Measurements from ENCODE around the gene ZC3H12A. TPM values are rescaled to one million over a fixed set of nuclear protein-coding genes. Genes with fewer than 3 reads are reported as not detected.

Gene ZC3H12A
- total and polyA plus RNA-seq, 2 of the 4 experiments (the other 2 are of a cell fraction) = 3.8 to 14.2 TPM

DNA sequence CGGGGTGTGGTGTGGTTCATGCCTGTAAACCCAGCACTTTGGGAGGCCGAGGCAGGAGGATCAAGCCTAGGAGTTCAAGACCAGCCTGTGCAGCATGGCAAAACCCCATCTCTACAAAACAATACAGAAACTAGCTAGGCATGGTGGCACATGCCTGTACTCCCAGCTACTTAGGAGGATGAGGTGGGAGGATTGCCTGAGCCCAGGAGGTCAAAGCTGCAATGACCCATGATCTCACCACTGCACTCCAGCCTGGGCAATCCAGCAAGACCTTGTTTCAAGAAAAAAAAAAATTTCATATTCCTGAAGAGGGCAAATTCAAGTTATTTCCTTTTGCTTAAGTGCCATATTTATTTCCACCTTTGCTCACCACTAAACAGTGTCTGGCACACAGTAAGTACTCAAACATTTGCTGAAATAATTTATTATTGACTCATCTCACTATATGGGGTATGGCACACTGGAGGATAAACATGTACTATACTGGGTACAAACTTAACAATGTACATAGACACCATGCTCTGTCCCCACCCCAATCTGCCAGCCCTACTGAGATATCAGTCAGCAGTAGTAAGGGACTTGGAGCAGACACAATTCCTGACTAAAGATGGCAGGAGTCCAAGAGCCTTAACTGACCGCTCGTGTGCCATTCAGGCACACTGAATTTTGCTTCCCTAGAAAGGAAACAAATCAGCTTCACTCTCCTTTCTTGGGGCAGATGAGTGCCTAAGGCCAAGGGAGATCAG lies 24.7 kb downstream of the ZC3H12A start:
- intact Hi-C loops (cut with micrococcal nuclease) = no loop called here
- Histone ChIP-seq H2BK120ac (ENCODE audit: low read depth, low read length) (no peak overlapping the region), H2AK5ac (ENCODE audit: low read depth, low read length) (no peak overlapping the region), H3K18ac (ENCODE audit: low read depth, low read length) (no peak overlapping the region), H4K8ac (ENCODE audit: low read depth in 2 of 2, low read length in 2 of 2) (no peak overlapping the region), H3K4me2 (ENCODE audit: low read depth, low read length) (no peak overlapping the region), H3K27ac (ENCODE audit: insufficient read depth, low read length) (no peak overlapping the region; the same call in 1 of the 2 replicates), H3K23ac (ENCODE audit: low read depth, low read length) (no peak overlapping the region), H2AK9ac (replicated peaks; ENCODE audit: low read depth, low read length, poor library complexity) (no peak overlapping the region), H3K27me3 (ENCODE audit: control insufficient read depth, insufficient read depth, low read length) (no peaks in the 10 kb centered on the region), H3K14ac (replicated peaks; ENCODE audit: low read depth, low read length) (no peak overlapping the region), H3K4me3 (ENCODE audit: insufficient read depth, low read depth, low read length) (no peak overlapping the region), H2AFZ (replicated peaks; ENCODE audit: low read length, poor library complexity) (no peak overlapping the region), H3K9me3 (ENCODE audit: control insufficient read depth, insufficient read depth, low read length) (no peaks in the 10 kb centered on the region), H2BK5ac (ENCODE audit: low read depth, low read length, poor library complexity, severe bottlenecking) (no peak overlapping the region), H3K4me1 (ENCODE audit: control insufficient read depth, insufficient read depth, low read length) (no peaks in the 10 kb centered on the region), H3K56ac (ENCODE audit: extremely low read depth, insufficient read depth, low read length) (no peak overlapping the region), H4K5ac (ENCODE audit: low read depth, low read length) (no peak overlapping the region), H2BK20ac (ENCODE audit: low read depth, low read length) (no peak overlapping the region), H4K20me1 (ENCODE audit: insufficient read depth, low read length) (0 out of 2 replicates have a peak, but pooled peaks cover 4% of the 10 kb centered on the region), H3K9me1 (ENCODE audit: insufficient read depth, low read length) (no peaks in the 10 kb centered on the region; the same call in 1 of the 2 replicates), H2BK15ac (ENCODE audit: low read depth, low read length) (no peak overlapping the region), H3K4ac (ENCODE audit: low read depth, low read length) (no peak overlapping the region), H4K91ac (ENCODE audit: insufficient read depth, low read depth, low read length) (no peak overlapping the region), H3K79me1 (ENCODE audit: low read depth in 1 of 2, low read length in 2 of 2) (peaks cover 21 to 37% of the 10 kb centered on the region in 2 experiments), H3K9ac (ENCODE audit: low read depth, low read length) (no peak overlapping the region), H3K36me3 (ENCODE audit: control insufficient read depth, insufficient read depth, low read length) (peaks cover 34% of the 10 kb centered on the region)
- in situ Hi-C loops (cut with MboI; ENCODE audit: low sequenced_read_pairs) = no loop called here
- WGBS, 2 experiments (ENCODE audit: extremely low coverage in 2 of 2, insufficient read length in 1 of 2) = 60% methylated on average over 1 of the region's 4 CpGs; no CpG with 5 or more reads in 1 of the 2 experiments
- peak; percentile 70 for DNase-seq
- BruUV-seq (replicated peaks) = no TSS peak
- CTCF ChIA-PET = interaction anchor here (0.7 to 2.0 kb wide), 3 partner anchors 10 to 45 kb away, joined by 5 to 10 read pairs (median 8); partner anchors contain the start of gene MEAF6
- peak; percentile 72 for ATAC-seq (ENCODE audit: low read depth)
- POLR2A ChIA-PET (ENCODE audit: unreplicated experiment) = interaction anchor here (0.8 kb wide), 1 partner anchor 14 kb away, joined by 3 read pairs; no protein-coding TSS in a partner anchor
- dilution Hi-C loops (cut with HindIII; ENCODE audit: low sequenced_read_pairs, unreplicated experiment) = no loop called here
- no peak for TF ChIP-seq SMC3 (IDR thresholded peaks at IDR 0.05; ENCODE audit: low read depth, low read length)
- no peak for TF ChIP-seq CEBPB (IDR thresholded peaks at IDR 0.05; ENCODE audit: low read depth, low read length)
- no peak for TF ChIP-seq CHD1 (IDR thresholded peaks at IDR 0.05; ENCODE audit: low read depth, low read length)
- no peak for TF ChIP-seq RAD21 (IDR thresholded peaks at IDR 0.05; ENCODE audit: low read length)

Measured in IMR-90 (cell line).